Activated CD4-positive, alpha-beta T cell treated with anti-CD3 and anti-CD28 coated beads for 36 hours (primary cell): Measurements from ENCODE around the gene SDCCAG8. TPM values are rescaled to one million over a fixed set of nuclear protein-coding genes. Genes with fewer than 3 reads are reported as not detected.

Source experiments
- ATAC-seq: fragments of 200-7000 bp; cut with Tn5 transposase; one replicate; pipeline ENCODE4 v1.10.0; 2021; ENCODE audit warnings: mild to moderate bottlenecking, moderate library complexity
- CTCF ChIA-PET: fragments of 350-600 bp; sonication (Branson Sonifier 250); formaldehyde crosslinking; loops from one replicate; lab custom pipeline; 2021; ENCODE audit warnings: antibody characterized with exemption; lab: Charles Lee
- POLR2A ChIA-PET: fragments of 350-600 bp; sonication (Branson Sonifier 250); formaldehyde crosslinking; loops from one replicate; lab custom pipeline; 2021; ENCODE audit warnings: antibody characterized with exemption, inconsistent platforms; lab: Charles Lee
- DNase-seq: peaks from one replicate; pipeline ENCODE4 v3.0.0-alpha.2; 2020
- H3K27ac Mint-ChIP-seq: one replicate; pipeline ENCODE4 v1.8.0; 2021; ENCODE audit warnings: mixed read lengths
- H3K27me3 Mint-ChIP-seq: one replicate; pipeline ENCODE4 v1.8.0; 2021; ENCODE audit warnings: mixed read lengths
- H3K36me3 Mint-ChIP-seq: one replicate; pipeline ENCODE4 v1.8.0; 2021; ENCODE audit warnings: low read depth, mixed read lengths
- H3K4me1 Mint-ChIP-seq: one replicate; pipeline ENCODE4 v1.8.0; 2021; ENCODE audit warnings: mixed read lengths
- H3K4me3 Mint-ChIP-seq: one replicate; pipeline ENCODE4 v1.8.0; 2021; ENCODE audit warnings: mild to moderate bottlenecking, moderate library complexity, mixed read lengths
- H3K9me3 Mint-ChIP-seq: one replicate; pipeline ENCODE4 v1.8.0; 2021; ENCODE audit warnings: low read depth, mixed read lengths
- intact Hi-C, 2 experiments: fragments of 100-400 bp; cut with DNase I in 1 of 2; cut with micrococcal nuclease in 1 of 2; formaldehyde crosslinking; loops; one replicate each; pipeline versions ENCODE4 v1.14.2 to v1.15.1; 2022 to 2024; cut with DNase I, micrococcal nuclease
- total RNA-seq, 2 experiments: library from RNA; stranded (reverse); gene quantifications; one replicate each; pipeline ENCODE4 v1.2.3, GENCODE V29; 2021

Gene SDCCAG8
- total RNA-seq, 2 experiments from 2014 or later, result 26.4 to 26.5 TPM

- no peaks in the 10 kb centered on the region for H3K9me3 Mint-ChIP-seq
- no peak overlapping the region for H3K27ac Mint-ChIP-seq
- no peaks in the 10 kb centered on the region for H3K4me1 Mint-ChIP-seq
- intact Hi-C loops, result no loop called here
- no peaks in the 10 kb centered on the region for H3K27me3 Mint-ChIP-seq
- DNase-seq (no peak), ATAC-seq (no peak)
- POLR2A ChIA-PET, result no interaction called here
- CTCF ChIA-PET, result interaction anchor here (1.6 kb wide), 1 partner anchor 13 kb away, joined by 5 read pairs; no protein-coding TSS in a partner anchor
- H3K36me3 Mint-ChIP-seq, result no peaks in the 10 kb centered on the region
- no peak overlapping the region for H3K4me3 Mint-ChIP-seq
Observed at GRCh38 chr1:243490748-243491686, 235.2 kb downstream of the SDCCAG8 start.

- Mint-ChIP-seq H3K4me1 (no peaks in the 10 kb centered on the region), H3K27ac (peak overlapping the region; percentile 12)
- CTCF ChIA-PET, result interaction anchor here (1.2 kb wide), 1 partner anchor 258 kb away, joined by 3 read pairs; no protein-coding TSS in a partner anchor
Observed at GRCh38 chr1:243493156-243494129, 237.6 kb downstream of the SDCCAG8 start.

GRCh38 chr1:243494741-243495431, 239.0 kb downstream of the SDCCAG8 start:
- ATAC-seq, result no peak
- H3K9me3 Mint-ChIP-seq, result no peaks in the 10 kb centered on the region
- no peak for DNase-seq
- intact Hi-C loops, result no loop called here
- H3K27ac Mint-ChIP-seq, result no peak overlapping the region
- peaks cover 2% of the 10 kb centered on the region for H3K36me3 Mint-ChIP-seq
- no peaks in the 10 kb centered on the region for H3K4me1 Mint-ChIP-seq
- H3K27me3 Mint-ChIP-seq, result no peaks in the 10 kb centered on the region
- no peak overlapping the region for H3K4me3 Mint-ChIP-seq
- CTCF ChIA-PET, result no interaction called here
- POLR2A ChIA-PET, result no interaction called here

More at GRCh38 chr1:243493156-243494129, 237.6 kb downstream of the SDCCAG8 start:
- POLR2A ChIA-PET, result no interaction called here
- Mint-ChIP-seq H3K4me3 (no peak overlapping the region), H3K27me3 (no peaks in the 10 kb centered on the region), H3K36me3 (peaks cover 2% of the 10 kb centered on the region), H3K9me3 (no peaks in the 10 kb centered on the region)
- DNase-seq (no peak), ATAC-seq (no peak)
- intact Hi-C loops, result no loop called here

- Mint-ChIP-seq H3K27ac (no peak overlapping the region), H3K9me3 (no peaks in the 10 kb centered on the region), H3K4me1 (no peaks in the 10 kb centered on the region), H3K4me3 (no peak overlapping the region), H3K36me3 (peaks cover 4% of the 10 kb centered on the region), H3K27me3 (no peaks in the 10 kb centered on the region)
- intact Hi-C loops, result no loop called here
- DNase-seq (no peak), ATAC-seq (no peak)
- ChIA-PET POLR2A (no interaction called here), CTCF (no interaction called here)
Observed at GRCh38 chr1:243495442-243496186, 239.8 kb downstream of the SDCCAG8 start.

- DNase-seq (no peak), ATAC-seq (no peak)
- Mint-ChIP-seq H3K27ac (no peak overlapping the region), H3K27me3 (no peaks in the 10 kb centered on the region), H3K4me3 (no peak overlapping the region), H3K9me3 (no peaks in the 10 kb centered on the region), H3K4me1 (no peaks in the 10 kb centered on the region), H3K36me3 (peaks cover 4% of the 10 kb centered on the region)
- ChIA-PET POLR2A (no interaction called here), CTCF (no interaction called here)
- intact Hi-C loops, result no loop called here
Observed at GRCh38 chr1:243496187-243496646, 240.4 kb downstream of the SDCCAG8 start.

- Mint-ChIP-seq H3K27me3 (no peaks in the 10 kb centered on the region), H3K36me3 (peaks cover 4% of the 10 kb centered on the region), H3K9me3 (no peaks in the 10 kb centered on the region), H3K27ac (no peak overlapping the region), H3K4me3 (no peak overlapping the region), H3K4me1 (no peaks in the 10 kb centered on the region)
- DNase-seq (no peak), ATAC-seq (no peak)
- POLR2A ChIA-PET, result no interaction called here
- CTCF ChIA-PET, result no interaction called here
- intact Hi-C loops, result no loop called here
Observed at GRCh38 chr1:243496806-243497205, 241.0 kb downstream of the SDCCAG8 start.

GRCh38 chr1:243497939-243498681, 242.3 kb downstream of the SDCCAG8 start:
- no peak overlapping the region for H3K27ac Mint-ChIP-seq
- intact Hi-C loops, result no loop called here
- no peak for DNase-seq
- ATAC-seq, result no peak
- POLR2A ChIA-PET, result no interaction called here
- H3K4me1 Mint-ChIP-seq, result no peaks in the 10 kb centered on the region
- peaks cover 11% of the 10 kb centered on the region for H3K36me3 Mint-ChIP-seq
- H3K27me3 Mint-ChIP-seq, result no peaks in the 10 kb centered on the region
- CTCF ChIA-PET, result no interaction called here
- no peaks in the 10 kb centered on the region for H3K9me3 Mint-ChIP-seq
- no peak overlapping the region for H3K4me3 Mint-ChIP-seq

GRCh38 chr1:243499248-243499647, 243.4 kb downstream of the SDCCAG8 start:
- intact Hi-C loops, result no loop called here
- H3K27ac Mint-ChIP-seq, result no peak overlapping the region
- peaks cover 19% of the 10 kb centered on the region for H3K36me3 Mint-ChIP-seq
- ChIA-PET CTCF (no interaction called here), POLR2A (no interaction called here)
- no peaks in the 10 kb centered on the region for H3K27me3 Mint-ChIP-seq
- no peak for ATAC-seq
- H3K4me1 Mint-ChIP-seq, result no peaks in the 10 kb centered on the region
- no peak overlapping the region for H3K4me3 Mint-ChIP-seq
- no peak for DNase-seq
- H3K9me3 Mint-ChIP-seq, result no peaks in the 10 kb centered on the region

GRCh38 chr1:243499711-243500110, 243.9 kb downstream of the SDCCAG8 start:
- Mint-ChIP-seq H3K4me1 (no peaks in the 10 kb centered on the region), H3K4me3 (no peak overlapping the region), H3K36me3 (peaks cover 19% of the 10 kb centered on the region), H3K27me3 (no peaks in the 10 kb centered on the region), H3K27ac (peak overlapping the region; percentile 56), H3K9me3 (no peaks in the 10 kb centered on the region)
- ChIA-PET CTCF (no interaction called here), POLR2A (no interaction called here)
- DNase-seq, result no peak
- ATAC-seq, result no peak
- intact Hi-C loops, result no loop called here

- peaks cover 25% of the 10 kb centered on the region for H3K36me3 Mint-ChIP-seq
- no peak overlapping the region for H3K4me3 Mint-ChIP-seq
- DNase-seq (no peak), ATAC-seq (no peak)
- POLR2A ChIA-PET, result no interaction called here
- CTCF ChIA-PET, result no interaction called here
- H3K9me3 Mint-ChIP-seq, result no peaks in the 10 kb centered on the region
- intact Hi-C loops, result no loop called here
- H3K4me1 Mint-ChIP-seq, result no peaks in the 10 kb centered on the region
- H3K27me3 Mint-ChIP-seq, result no peaks in the 10 kb centered on the region
- no peak overlapping the region for H3K27ac Mint-ChIP-seq
Observed at GRCh38 chr1:243500512-243500911, 244.7 kb downstream of the SDCCAG8 start.
